Activated CD8-positive, alpha-beta T cell treated with anti-CD3 and anti-CD28 coated beads for 36 hours (primary cell): ENCODE measurements around the gene EPC2. TPM values are rescaled to one million over a fixed set of nuclear protein-coding genes. Genes with fewer than 3 reads are reported as not detected.
"Not testable (repeated sequence)": the region's sequence is repeated elsewhere in the genome, so short reads cannot be mapped to it uniquely, and the experiment has no call there.

Experiments used
- ATAC-seq: fragments of 200-7000 bp; cut with Tn5 transposase; one replicate; pipeline ENCODE4 v1.10.0; 2021; ENCODE audit warnings: mild to moderate bottlenecking, moderate library complexity
- CTCF ChIA-PET: fragments of 350-600 bp; sonication (Branson Sonifier 250); formaldehyde crosslinking; loops from one replicate; lab custom pipeline; 2021; ENCODE audit warnings: antibody characterized with exemption; lab: Charles Lee
- POLR2A ChIA-PET: fragments of 350-600 bp; sonication (Branson Sonifier 250); formaldehyde crosslinking; loops from one replicate; lab custom pipeline; 2021; ENCODE audit warnings: antibody characterized with exemption; lab: Charles Lee
- DNase-seq: peaks from one replicate; pipeline ENCODE4 v3.0.0-alpha.2; 2020
- H3K27ac Mint-ChIP-seq: one replicate; pipeline ENCODE4 v1.8.0; 2021; ENCODE audit warnings: mild to moderate bottlenecking, mixed read lengths
- H3K27me3 Mint-ChIP-seq: one replicate; pipeline ENCODE4 v1.8.0; 2021; ENCODE audit warnings: mixed read lengths
- H3K36me3 Mint-ChIP-seq: one replicate; pipeline ENCODE4 v1.8.0; 2021; ENCODE audit warnings: low read depth, mixed read lengths
- H3K4me1 Mint-ChIP-seq: one replicate; pipeline ENCODE4 v1.8.0; 2021; ENCODE audit warnings: low read depth, mixed read lengths
- H3K4me3 Mint-ChIP-seq: one replicate; pipeline ENCODE4 v1.8.0; 2021; ENCODE audit warnings: mild to moderate bottlenecking, moderate library complexity, mixed read lengths
- H3K9me3 Mint-ChIP-seq: one replicate; pipeline ENCODE4 v1.8.0; 2021; ENCODE audit warnings: mixed read lengths
- CTCF ChIP-seq: fragments of 200-600 bp; IDR thresholded peaks from one replicate; pipeline ENCODE4 v1.8.0; 2022; ENCODE audit warnings: antibody characterized with exemption, mild to moderate bottlenecking
- intact Hi-C: fragments of 100-400 bp; cut with micrococcal nuclease; formaldehyde crosslinking; loops from one replicate; pipeline ENCODE4 v1.10.0; 2022
- total RNA-seq, 2 experiments: library from RNA; stranded (reverse); gene quantifications; one replicate each; pipeline ENCODE4 v1.2.3, GENCODE V29; 2021

EPC2 gene
- total RNA-seq, 2 experiments from 2014 or later = 19.3 to 20.0 TPM

GRCh38 chr2:148764815-148765214 is 120.3 kb downstream of the EPC2 start:
- intact Hi-C loops = no loop called here
- ChIA-PET CTCF (no interaction called here), POLR2A (no interaction called here)
- Mint-ChIP-seq H3K27ac (no peak overlapping the region), H3K4me1 (peaks cover 17% of the 10 kb centered on the region), H3K36me3 (peaks cover 16% of the 10 kb centered on the region), H3K4me3 (no peak overlapping the region), H3K9me3 (no peaks in the 10 kb centered on the region), H3K27me3 (no peaks in the 10 kb centered on the region)
- DNase-seq (no peak), ATAC-seq (no peak)
- no peak for TF ChIP-seq CTCF

- Mint-ChIP-seq H3K4me3 (no peak overlapping the region), H3K27me3 (no peaks in the 10 kb centered on the region), H3K4me1 (no peaks in the 10 kb centered on the region), H3K9me3 (no peaks in the 10 kb centered on the region), H3K27ac (no peak overlapping the region), H3K36me3 (peaks cover 25% of the 10 kb centered on the region)
- no peak for ATAC-seq
- intact Hi-C loops = no loop called here
- no peak for DNase-seq
- ChIA-PET CTCF (interaction anchor here (1.3 kb wide), 1 partner anchor 9 kb away, joined by 4 read pairs; no protein-coding TSS in a partner anchor), POLR2A (no interaction called here)
- TF ChIP-seq CTCF = no peak
These were observed 125.5 kb downstream of the EPC2 start for GRCh38 chr2:148770047-148770446.

- ChIA-PET CTCF (interaction anchor here (0.9 to 1.4 kb wide), 2 partner anchors 10 to 30 kb away, joined by 3 read pairs; no protein-coding TSS in a partner anchor), POLR2A (no interaction called here)
- ATAC-seq (no peak), DNase-seq (no peak)
- Mint-ChIP-seq H3K27ac (no peak overlapping the region), H3K4me3 (no peak overlapping the region), H3K36me3 (peaks cover 31% of the 10 kb centered on the region), H3K27me3 (no peaks in the 10 kb centered on the region), H3K4me1 (peaks cover 2% of the 10 kb centered on the region), H3K9me3 (no peaks in the 10 kb centered on the region)
- intact Hi-C loops = no loop called here
- TF ChIP-seq CTCF = no peak
These were observed 137.0 kb downstream of the EPC2 start for GRCh38 chr2:148781544-148781943.

GRCh38 chr2:148789059-148789458 is 144.5 kb downstream of the EPC2 start:
- intact Hi-C loops = no loop called here
- no peak overlapping the region for H3K27ac Mint-ChIP-seq
- H3K9me3 Mint-ChIP-seq = no peaks in the 10 kb centered on the region
- ChIA-PET CTCF (interaction anchor here (0.6 kb wide), 1 partner anchor 77 kb away, joined by 3 read pairs; no protein-coding TSS in a partner anchor), POLR2A (no interaction called here)
- DNase-seq = no peak
- H3K36me3 Mint-ChIP-seq = peaks cover 35% of the 10 kb centered on the region
- no peak for TF ChIP-seq CTCF
- H3K4me3 Mint-ChIP-seq = no peak overlapping the region
- no peak for ATAC-seq
- no peaks in the 10 kb centered on the region for H3K4me1 Mint-ChIP-seq
- H3K27me3 Mint-ChIP-seq = no peaks in the 10 kb centered on the region

- CTCF ChIA-PET, POLR2A ChIA-PET: not testable (repeated sequence)
These were observed 145.6 kb downstream of the EPC2 start for GRCh38 chr2:148790172-148790571.

More at GRCh38 chr2:148790172-148790571, 145.6 kb downstream of the EPC2 start:
- ATAC-seq, H3K9me3 Mint-ChIP-seq, H3K27me3 Mint-ChIP-seq, H3K4me3 Mint-ChIP-seq, DNase-seq, H3K27ac Mint-ChIP-seq, H3K4me1 Mint-ChIP-seq, intact Hi-C loops: not testable (repeated sequence)
- H3K36me3 Mint-ChIP-seq = peaks cover 25% of the 10 kb centered on the region
